ENCODE results near the gene NELL1. TPM values are rescaled to one million over a fixed set of nuclear protein-coding genes. Genes with fewer than 3 reads are reported as not detected.

Gene NELL1
- total RNA-seq, 2 experiments from 2014 or later: not detected

DNA sequence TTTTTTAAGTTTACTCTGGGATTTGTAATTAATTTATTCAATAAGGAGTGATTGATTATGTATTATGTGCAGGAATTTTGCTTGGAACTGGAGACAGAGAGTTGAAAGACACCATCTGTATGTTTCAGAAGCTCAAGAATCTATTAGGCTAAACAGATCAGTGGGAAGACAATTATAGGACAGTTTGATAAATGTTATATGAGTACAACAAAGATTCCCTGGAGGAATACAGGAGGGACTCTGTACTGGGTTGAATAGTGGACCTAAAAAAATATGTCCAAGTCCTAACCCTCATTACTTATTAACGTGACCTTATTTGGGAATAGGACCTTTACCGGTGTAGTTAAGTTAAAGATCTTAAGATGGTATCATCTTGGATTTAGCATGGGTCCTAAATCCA lies 681.2 kb downstream of the NELL1 start:
- Mint-ChIP-seq H3K27me3 (no peaks in the 10 kb centered on the region), H3K9me3 (peaks cover 6% of the 10 kb centered on the region), H3K4me3 (no peak overlapping the region), H3K4me1 (ENCODE audit: low read depth) (no peaks in the 10 kb centered on the region), H3K36me3 (ENCODE audit: low read depth) (no peaks in the 10 kb centered on the region), H3K27ac (no peak overlapping the region)
- ChIA-PET POLR2A (no interaction called here), CTCF (interaction anchor here (0.7 kb wide), 1 partner anchor 49 kb away, joined by 4 read pairs; no protein-coding TSS in a partner anchor)
- Histone ChIP-seq H3K36me3 (ENCODE audit: insufficient read depth, low read length) (no peaks in the 10 kb centered on the region), H3K27ac (ENCODE audit: low read depth in 1 of 2, low read length in 2 of 2) (no peak overlapping the region), H3K27me3 (ENCODE audit: control insufficient read depth in 1 of 2, insufficient read depth in 2 of 2, low read length in 2 of 2) (no peaks in the 10 kb centered on the region), H3K4me3 (ENCODE audit: low read length) (no peak overlapping the region), H3K4me1 (ENCODE audit: insufficient read depth, low read length) (no peaks in the 10 kb centered on the region), H3K9me3 (ENCODE audit: control insufficient read depth in 1 of 2, insufficient read depth in 1 of 2, low read length in 2 of 2) (peaks cover 0 to 4% of the 10 kb centered on the region in 2 experiments)
- TF ChIP-seq, protein P1, sequence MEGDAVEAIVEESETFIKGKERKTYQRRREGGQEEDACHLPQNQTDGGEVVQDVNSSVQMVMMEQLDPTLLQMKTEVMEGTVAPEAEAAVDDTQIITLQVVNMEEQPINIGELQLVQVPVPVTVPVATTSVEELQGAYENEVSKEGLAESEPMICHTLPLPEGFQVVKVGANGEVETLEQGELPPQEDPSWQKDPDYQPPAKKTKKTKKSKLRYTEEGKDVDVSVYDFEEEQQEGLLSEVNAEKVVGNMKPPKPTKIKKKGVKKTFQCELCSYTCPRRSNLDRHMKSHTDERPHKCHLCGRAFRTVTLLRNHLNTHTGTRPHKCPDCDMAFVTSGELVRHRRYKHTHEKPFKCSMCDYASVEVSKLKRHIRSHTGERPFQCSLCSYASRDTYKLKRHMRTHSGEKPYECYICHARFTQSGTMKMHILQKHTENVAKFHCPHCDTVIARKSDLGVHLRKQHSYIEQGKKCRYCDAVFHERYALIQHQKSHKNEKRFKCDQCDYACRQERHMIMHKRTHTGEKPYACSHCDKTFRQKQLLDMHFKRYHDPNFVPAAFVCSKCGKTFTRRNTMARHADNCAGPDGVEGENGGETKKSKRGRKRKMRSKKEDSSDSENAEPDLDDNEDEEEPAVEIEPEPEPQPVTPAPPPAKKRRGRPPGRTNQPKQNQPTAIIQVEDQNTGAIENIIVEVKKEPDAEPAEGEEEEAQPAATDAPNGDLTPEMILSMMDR (IDR thresholded peaks at IDR 0.05): no peak
- ATAC-seq (ENCODE audit: poor library complexity): no peak
- DNase-seq: no peak
- intact Hi-C loops (cut with DNase I, micrococcal nuclease): no loop called here

DNA sequence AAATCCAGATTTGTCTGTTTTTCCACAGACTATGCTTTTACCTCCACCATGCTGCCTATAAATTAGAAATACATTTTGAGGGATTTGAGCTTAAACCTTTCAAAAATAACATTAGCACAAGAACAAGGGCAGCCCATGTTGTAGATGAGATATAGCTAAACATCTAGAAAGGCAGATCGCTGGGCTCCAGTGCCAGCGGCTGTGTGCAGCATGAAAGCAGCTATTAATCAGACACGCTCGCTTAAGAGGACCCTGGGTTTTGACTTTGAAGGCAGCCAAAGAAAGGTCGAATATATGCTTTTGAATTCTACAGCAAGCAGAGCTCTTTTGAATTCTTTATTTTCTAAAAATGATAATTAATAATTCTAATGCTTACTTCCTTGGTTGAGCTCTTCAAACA lies 684.0 kb downstream of the NELL1 start:
- no peak for DNase-seq
- Mint-ChIP-seq H3K27me3 (no peaks in the 10 kb centered on the region), H3K27ac (no peak overlapping the region), H3K4me1 (ENCODE audit: low read depth) (no peaks in the 10 kb centered on the region), H3K36me3 (ENCODE audit: low read depth) (no peaks in the 10 kb centered on the region), H3K4me3 (no peak overlapping the region), H3K9me3 (peaks cover 11% of the 10 kb centered on the region)
- no peaks in the 10 kb centered on the region for H3K36me3 ChIP-seq (ENCODE audit: insufficient read depth, low read length)
- TF ChIP-seq, protein P1 (IDR thresholded peaks at IDR 0.05): no peak
- no peak overlapping the region for H3K4me3 ChIP-seq (ENCODE audit: low read length)
- H3K27ac ChIP-seq (ENCODE audit: low read depth in 1 of 2, low read length in 2 of 2): no peak overlapping the region
- POLR2A ChIA-PET: no interaction called here
- no peak for ATAC-seq (ENCODE audit: poor library complexity)
- H3K9me3 ChIP-seq (ENCODE audit: control insufficient read depth in 1 of 2, insufficient read depth in 1 of 2, low read length in 2 of 2): peaks cover 0 to 4% of the 10 kb centered on the region in 2 experiments
- H3K4me1 ChIP-seq (ENCODE audit: insufficient read depth, low read length): no peaks in the 10 kb centered on the region
- CTCF ChIA-PET: no interaction called here
- intact Hi-C loops (cut with DNase I, micrococcal nuclease): no loop called here
- H3K27me3 ChIP-seq (ENCODE audit: control insufficient read depth in 1 of 2, insufficient read depth in 2 of 2, low read length in 2 of 2): no peaks in the 10 kb centered on the region

DNA sequence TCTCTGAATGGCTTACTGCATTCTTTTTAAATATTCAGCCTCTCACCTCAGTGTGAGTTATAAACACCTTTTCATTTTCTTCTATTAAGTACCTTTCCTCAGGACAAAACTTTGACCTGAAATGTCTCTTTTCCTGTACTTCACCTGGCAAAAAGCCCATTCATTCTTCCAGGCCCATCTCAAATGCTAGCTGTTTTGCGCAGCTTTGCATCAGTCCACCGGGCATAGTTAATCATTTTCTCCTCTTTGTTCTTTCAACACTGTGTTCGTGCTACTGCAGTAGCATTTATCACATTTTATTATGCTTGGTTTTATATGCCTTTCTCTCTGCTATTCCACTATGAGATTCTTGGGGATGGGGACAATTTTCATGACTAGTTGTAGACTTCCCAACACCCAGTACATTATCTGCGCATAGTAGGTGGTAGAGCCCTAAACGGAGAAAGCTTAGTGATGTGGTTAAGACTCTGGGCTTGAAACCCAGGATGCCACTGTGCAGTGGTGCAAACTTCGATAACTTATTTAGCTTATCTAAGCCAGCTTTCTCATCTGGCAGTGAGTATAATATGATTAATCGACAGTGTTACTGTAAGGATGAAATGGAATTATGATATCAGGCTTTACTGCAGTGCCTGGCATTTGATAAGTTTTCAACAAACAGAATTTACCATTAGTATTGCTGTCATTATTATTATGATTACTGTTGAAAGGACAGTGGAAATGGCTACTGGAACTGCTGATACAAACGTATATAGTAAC lies 695.7 kb downstream of the NELL1 start:
- TF ChIP-seq, protein P1 (IDR thresholded peaks at IDR 0.05): no peak
- no peak for DNase-seq
- H3K4me1 Mint-ChIP-seq (ENCODE audit: low read depth): no peaks in the 10 kb centered on the region
- intact Hi-C loops (cut with DNase I, micrococcal nuclease): no loop called here
- no peaks in the 10 kb centered on the region for H3K27me3 Mint-ChIP-seq
- H3K9me3 Mint-ChIP-seq: peaks cover 4% of the 10 kb centered on the region
- H3K36me3 Mint-ChIP-seq (ENCODE audit: low read depth): no peaks in the 10 kb centered on the region
- Histone ChIP-seq H3K4me1 (ENCODE audit: insufficient read depth, low read length) (no peaks in the 10 kb centered on the region), H3K4me3 (ENCODE audit: low read length) (no peak overlapping the region), H3K36me3 (ENCODE audit: insufficient read depth, low read length) (no peaks in the 10 kb centered on the region), H3K27me3 (ENCODE audit: control insufficient read depth in 1 of 2, insufficient read depth in 2 of 2, low read length in 2 of 2) (no peaks in the 10 kb centered on the region), H3K27ac (ENCODE audit: low read depth in 1 of 2, low read length in 2 of 2) (no peak overlapping the region), H3K9me3 (ENCODE audit: control insufficient read depth in 1 of 2, insufficient read depth in 1 of 2, low read length in 2 of 2) (peaks cover 0 to 7% of the 10 kb centered on the region in 2 experiments)
- ChIA-PET CTCF (no interaction called here), POLR2A (no interaction called here)
- no peak overlapping the region for H3K4me3 Mint-ChIP-seq
- H3K27ac Mint-ChIP-seq: no peak overlapping the region
- ATAC-seq (ENCODE audit: poor library complexity): no peak
